Islet precursor cell (in vitro differentiated cells): ENCODE measurements around the gene DTX3.
A peak's percentile ranks its signal among the peaks of the same experiment; 100 is the strongest.
"Not testable (repeated sequence)": the region's sequence is repeated elsewhere in the genome, so short reads cannot be mapped to it uniquely, and the experiment has no call there.

Experiments
- DNase-seq: peaks from one replicate; pipeline ENCODE4 v3.0.0-alpha.2; 2018

DTX3 gene

DNA sequence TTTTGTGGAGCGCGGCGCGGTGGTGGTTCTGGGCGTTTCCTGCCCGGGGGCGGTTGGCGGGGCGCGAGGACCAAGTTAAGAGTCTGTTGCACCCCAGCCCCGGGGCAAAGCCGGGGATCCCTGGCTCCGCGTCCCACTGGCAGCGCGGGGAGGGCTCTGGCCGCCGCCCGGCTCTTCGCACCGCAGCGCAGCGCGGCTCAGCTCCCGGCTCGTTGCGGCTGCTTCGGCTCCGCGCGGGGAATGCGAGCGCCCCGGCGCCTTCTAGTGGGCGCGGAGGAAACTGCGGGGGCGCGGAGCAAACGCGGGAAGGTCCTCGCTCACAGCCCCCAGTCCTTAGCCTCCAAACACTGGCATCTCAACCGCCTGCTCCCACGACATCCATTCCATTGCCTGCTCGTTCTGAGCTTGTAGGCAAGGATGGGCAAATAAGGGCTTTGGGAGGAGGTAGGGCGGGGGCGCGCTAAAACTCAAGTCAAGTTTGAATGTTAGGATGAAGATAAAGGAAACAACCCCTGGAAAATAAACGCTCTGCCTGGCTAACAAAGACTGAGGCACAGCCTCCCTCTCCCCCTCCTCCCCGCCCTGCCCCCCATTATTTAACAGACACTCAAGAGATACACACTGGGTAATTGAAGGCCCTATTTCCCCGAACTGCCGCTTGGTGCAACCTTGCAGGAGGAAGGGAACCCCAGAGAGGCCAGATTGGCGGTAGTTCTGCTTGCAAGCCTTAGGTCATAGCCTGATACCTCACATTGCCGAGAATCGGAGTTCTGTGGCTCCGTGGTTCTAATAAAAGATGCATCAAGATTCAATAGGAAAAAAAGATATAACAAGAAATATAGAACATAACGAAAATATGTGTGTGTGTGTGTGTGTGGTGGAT is 28.6 kb downstream of the DTX3 start, which contains the start of gene B4GALNT1:
Gene B4GALNT1 (minus strand): TSS at position 244 of the 883 bp plus-strand sequence. CDS start 1,069 bp downstream, outside the sequence.
- DNase-seq = peak; percentile 87

DNA sequence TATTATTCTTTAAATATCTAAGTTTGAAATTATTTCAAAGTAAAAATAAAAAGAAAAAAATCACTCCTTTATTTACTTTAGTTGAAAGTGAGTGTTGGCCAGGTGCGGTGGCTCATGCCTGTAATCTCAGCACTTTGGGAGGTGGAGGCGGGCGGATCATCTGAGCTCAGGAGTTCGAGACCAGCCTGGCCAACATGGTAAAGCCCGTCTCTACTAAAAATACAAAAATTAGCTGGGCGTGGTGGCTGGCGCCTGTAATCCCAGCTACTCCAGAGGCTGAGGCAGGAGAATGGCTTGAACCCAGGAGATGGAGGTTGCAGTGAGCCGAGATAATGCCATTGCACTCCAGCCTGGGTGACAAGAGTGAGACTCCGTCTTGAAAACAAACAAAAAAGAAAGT is 32.1 kb downstream of the DTX3 start:
- not testable (repeated sequence) for DNase-seq

- no peak for DNase-seq
Measured at GRCh38 chr12:57637364-57637763, 32.7 kb downstream of the DTX3 start.

- no peak for DNase-seq
Measured at GRCh38 chr12:57638096-57638495, 33.5 kb downstream of the DTX3 start.

GRCh38 chr12:57640175-57641042 is 35.8 kb downstream of the DTX3 start:
- no peak for DNase-seq

GRCh38 chr12:57641699-57642442 is 37.2 kb downstream of the DTX3 start:
- no peak for DNase-seq

GRCh38 chr12:57645990-57646658 is 41.5 kb downstream of the DTX3 start:
- not testable (repeated sequence) for DNase-seq

- not testable (repeated sequence) for DNase-seq
Measured at GRCh38 chr12:57646659-57647049, 42.0 kb downstream of the DTX3 start.

GRCh38 chr12:57654042-57654441 is 49.4 kb downstream of the DTX3 start:
- DNase-seq = no peak

DNA sequence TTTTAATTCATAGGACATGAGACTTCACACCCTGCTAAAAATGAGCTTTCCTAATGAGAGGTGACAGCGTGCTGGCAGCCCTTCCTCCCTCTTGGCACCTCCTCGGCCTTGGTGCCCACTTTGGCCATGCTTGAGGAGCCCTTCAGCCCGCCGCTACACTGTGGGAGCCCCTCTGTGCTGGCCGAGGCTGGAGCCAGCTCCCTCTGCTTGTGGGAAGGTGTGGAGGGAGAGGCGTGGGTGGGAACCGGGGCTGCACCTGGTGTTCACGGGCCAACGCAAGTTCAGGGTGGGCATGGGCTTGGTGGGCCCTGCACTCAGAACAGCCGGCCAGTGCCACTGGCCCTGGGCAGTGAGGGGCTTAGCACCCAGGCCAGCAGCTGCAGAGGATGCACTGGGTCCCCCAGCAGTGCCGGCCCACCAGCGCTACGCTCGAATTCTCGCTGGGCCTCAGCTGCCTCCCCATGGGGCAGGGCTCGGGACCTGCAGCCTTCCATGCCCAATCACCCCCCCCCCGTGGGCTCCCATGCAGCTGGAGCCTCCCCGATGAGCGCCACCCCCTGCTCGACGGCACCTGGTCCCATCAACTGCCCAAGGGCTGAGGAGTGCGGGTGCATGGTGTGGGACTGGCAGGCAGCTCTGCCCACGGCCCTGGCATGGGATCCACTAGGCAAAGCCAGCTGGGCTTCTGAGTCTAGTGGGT is 51.1 kb downstream of the DTX3 start:
- no peak for DNase-seq

DNA sequence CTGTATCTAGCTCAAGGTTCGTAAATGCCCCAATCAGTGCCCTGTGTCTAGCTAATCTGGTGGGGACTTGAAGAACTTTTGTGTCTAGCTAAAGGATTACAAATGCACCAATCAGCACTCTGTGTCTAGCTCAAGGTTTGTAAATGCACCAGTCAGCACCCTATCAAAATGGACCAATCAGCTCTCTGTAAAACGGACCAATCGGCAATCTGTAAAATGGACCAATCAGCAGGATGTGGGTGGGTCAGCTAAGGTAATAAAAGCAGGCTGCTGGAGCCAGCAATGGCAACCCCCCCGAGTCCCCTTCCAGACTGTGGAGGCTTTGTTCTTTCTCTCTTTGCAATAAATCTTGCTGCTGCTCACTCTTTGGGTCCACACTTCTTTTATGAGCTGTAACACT is 51.8 kb downstream of the DTX3 start:
- DNase-seq = not testable (repeated sequence)

DNA sequence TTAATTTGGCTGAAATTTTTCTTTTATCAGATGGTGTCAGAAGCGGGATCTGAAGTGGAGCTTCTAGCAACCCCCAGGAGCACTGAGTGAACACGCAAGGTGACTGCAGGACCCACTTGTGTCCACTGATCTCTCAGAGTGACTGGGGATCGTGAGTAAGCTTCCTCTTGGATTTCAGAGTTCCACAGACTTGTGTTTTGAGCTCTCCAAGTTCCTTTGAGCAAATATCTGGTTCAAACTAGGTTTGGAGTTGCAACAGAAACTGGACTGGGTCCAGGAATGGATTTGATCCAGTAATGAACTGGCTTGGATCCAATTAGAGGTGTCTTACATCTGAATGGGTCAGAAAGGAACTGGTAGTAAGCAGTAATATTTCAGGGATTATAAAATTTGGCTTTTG is 53.1 kb downstream of the DTX3 start:
- no peak for DNase-seq

DNA sequence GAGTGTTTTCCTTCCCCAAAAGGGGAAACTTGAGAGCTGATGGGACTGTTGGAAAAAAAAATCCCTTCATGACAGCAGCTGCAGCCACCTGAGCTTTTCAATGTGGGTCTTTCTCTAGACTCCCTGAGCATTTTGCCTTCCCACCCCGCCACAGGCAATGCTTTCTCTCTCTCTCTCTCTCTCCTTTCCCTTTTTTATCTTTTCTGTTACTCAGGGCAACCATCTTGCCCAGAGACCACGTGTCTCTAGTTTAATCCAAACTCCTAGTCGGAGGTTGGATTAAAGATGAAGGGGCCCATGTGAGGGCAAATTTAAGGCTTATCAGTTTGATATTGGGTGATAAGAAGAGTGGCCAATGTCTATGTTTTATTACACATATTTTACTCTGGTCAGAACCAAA is 54.3 kb downstream of the DTX3 start:
- no peak for DNase-seq
